ENCODE results near the gene COLEC12. TPM values are rescaled to one million over a fixed set of nuclear protein-coding genes. Genes with fewer than 3 reads are reported as not detected.

Gene COLEC12
- total RNA-seq, 1 donor from 2014 or later, result not detected

DNA sequence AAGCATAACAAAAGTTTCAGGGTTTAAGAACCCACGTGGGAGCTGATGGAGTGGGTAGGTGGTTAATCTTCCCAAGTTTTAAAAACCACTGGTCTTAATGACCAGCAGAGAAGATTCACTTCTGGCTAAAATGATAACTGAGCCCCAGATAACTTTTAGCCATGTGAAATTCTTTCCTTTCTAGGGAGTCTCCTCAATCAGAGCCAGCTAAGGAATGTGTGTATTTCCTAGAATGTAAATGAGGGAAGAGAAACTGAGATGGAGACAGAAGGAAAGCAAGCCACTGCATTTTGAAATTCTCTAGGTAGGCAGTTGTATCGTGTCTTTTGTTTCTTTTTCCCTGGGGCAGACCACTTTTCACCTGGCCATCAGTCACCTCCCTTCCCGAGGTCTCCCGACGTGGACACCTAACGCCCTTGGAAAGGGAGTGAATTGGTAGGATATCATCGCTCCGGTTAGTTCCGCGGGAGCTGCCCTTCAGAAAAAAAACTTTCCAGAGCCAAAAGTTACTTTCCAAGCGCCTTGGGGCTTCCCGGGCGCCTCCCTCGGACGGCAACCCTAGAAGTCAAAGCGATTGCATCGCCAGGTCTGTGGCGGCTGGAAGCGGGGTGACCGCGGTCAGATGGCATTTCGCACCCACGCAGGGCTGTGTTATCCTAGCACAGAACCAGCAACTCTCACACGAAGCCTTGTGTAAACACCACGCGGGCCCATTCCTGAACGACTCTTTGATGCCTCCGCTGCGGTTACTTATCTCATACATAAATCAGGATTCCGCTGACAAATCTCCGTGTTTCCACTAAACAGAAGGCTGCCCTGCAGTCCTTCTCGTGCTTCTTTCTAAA is 1.3 kb downstream of the COLEC12 start:
- Mint-ChIP-seq H3K4me1 (ENCODE audit: low read depth) (no peaks in the 10 kb centered on the region), H3K27me3 (ENCODE audit: insufficient read depth) (peaks cover 31% of the 10 kb centered on the region), H3K4me3 (no peak overlapping the region), H3K36me3 (ENCODE audit: low read depth) (no peaks in the 10 kb centered on the region), H3K27ac (no peak overlapping the region), H3K9me3 (no peaks in the 10 kb centered on the region)
- intact Hi-C loops (cut with micrococcal nuclease), result loop anchor here (10.0 kb wide), 1 partner anchor 116 kb away; no protein-coding TSS in a partner anchor
- no peak for DNase-seq (ENCODE audit: low spot score)

DNA sequence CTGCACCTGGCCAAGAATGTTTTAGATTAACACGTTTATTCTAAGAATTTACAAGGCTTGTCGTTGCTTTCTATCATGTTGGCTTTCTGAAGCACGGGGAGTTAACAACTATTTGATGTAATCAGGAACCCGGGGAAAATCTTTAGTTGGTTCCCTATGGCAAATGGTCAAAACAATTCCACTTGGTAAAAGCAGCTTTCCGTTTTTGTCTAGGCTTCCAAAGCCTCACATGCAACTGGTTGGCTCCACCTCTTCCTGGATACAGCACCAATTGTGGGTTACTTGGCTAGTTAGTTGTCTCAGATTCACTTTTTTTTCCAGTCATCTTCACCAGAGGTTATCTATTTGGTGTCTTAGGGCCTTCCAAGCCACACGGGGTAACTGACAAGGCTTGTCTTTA is 2.8 kb downstream of the COLEC12 start:
- no peak for DNase-seq (ENCODE audit: low spot score)
- Mint-ChIP-seq H3K9me3 (no peaks in the 10 kb centered on the region), H3K27me3 (ENCODE audit: insufficient read depth) (peaks cover 29% of the 10 kb centered on the region), H3K27ac (no peak overlapping the region), H3K4me1 (ENCODE audit: low read depth) (no peaks in the 10 kb centered on the region), H3K36me3 (ENCODE audit: low read depth) (no peaks in the 10 kb centered on the region), H3K4me3 (no peak overlapping the region)
- intact Hi-C loops (cut with micrococcal nuclease), result loop anchor here (10.0 kb wide), 1 partner anchor 117 kb away; no protein-coding TSS in a partner anchor

GRCh38 chr18:495452-495851 is 5.0 kb downstream of the COLEC12 start:
- no peak overlapping the region for H3K4me3 Mint-ChIP-seq
- no peaks in the 10 kb centered on the region for H3K4me1 Mint-ChIP-seq (ENCODE audit: low read depth)
- DNase-seq (ENCODE audit: low spot score), result no peak
- peaks cover 20% of the 10 kb centered on the region for H3K27me3 Mint-ChIP-seq (ENCODE audit: insufficient read depth)
- H3K9me3 Mint-ChIP-seq, result no peaks in the 10 kb centered on the region
- intact Hi-C loops (cut with micrococcal nuclease), result loop anchor here (10.0 kb wide), 1 partner anchor 119 kb away; no protein-coding TSS in a partner anchor
- no peaks in the 10 kb centered on the region for H3K36me3 Mint-ChIP-seq (ENCODE audit: low read depth)
- H3K27ac Mint-ChIP-seq, result no peak overlapping the region

DNA sequence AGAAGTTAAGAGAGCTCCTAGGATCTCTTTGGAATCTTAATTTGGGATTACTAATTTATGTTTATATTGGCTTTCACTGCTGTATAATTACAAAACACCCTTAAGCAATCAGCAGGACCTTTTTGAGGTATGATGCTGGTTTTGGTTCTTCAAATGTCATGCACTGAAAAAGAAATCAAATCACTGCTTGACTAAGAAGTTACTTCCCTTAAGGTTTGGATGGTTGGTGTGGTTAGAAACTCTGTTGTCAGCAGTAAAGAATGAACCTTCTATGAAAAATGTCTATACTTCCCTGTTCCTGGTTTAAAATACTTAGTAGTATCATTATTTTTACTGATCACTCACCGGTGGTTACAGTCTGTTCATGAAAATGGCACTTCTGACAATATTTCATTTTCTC is 5.5 kb downstream of the COLEC12 start:
- peaks cover 20% of the 10 kb centered on the region for H3K27me3 Mint-ChIP-seq (ENCODE audit: insufficient read depth)
- no peak overlapping the region for H3K27ac Mint-ChIP-seq
- H3K9me3 Mint-ChIP-seq, result no peaks in the 10 kb centered on the region
- no peaks in the 10 kb centered on the region for H3K36me3 Mint-ChIP-seq (ENCODE audit: low read depth)
- no peak overlapping the region for H3K4me3 Mint-ChIP-seq
- intact Hi-C loops (cut with micrococcal nuclease), result loop anchor here (10.0 kb wide), 1 partner anchor 120 kb away; no protein-coding TSS in a partner anchor
- DNase-seq (ENCODE audit: low spot score), result no peak
- H3K4me1 Mint-ChIP-seq (ENCODE audit: low read depth), result no peaks in the 10 kb centered on the region

DNA sequence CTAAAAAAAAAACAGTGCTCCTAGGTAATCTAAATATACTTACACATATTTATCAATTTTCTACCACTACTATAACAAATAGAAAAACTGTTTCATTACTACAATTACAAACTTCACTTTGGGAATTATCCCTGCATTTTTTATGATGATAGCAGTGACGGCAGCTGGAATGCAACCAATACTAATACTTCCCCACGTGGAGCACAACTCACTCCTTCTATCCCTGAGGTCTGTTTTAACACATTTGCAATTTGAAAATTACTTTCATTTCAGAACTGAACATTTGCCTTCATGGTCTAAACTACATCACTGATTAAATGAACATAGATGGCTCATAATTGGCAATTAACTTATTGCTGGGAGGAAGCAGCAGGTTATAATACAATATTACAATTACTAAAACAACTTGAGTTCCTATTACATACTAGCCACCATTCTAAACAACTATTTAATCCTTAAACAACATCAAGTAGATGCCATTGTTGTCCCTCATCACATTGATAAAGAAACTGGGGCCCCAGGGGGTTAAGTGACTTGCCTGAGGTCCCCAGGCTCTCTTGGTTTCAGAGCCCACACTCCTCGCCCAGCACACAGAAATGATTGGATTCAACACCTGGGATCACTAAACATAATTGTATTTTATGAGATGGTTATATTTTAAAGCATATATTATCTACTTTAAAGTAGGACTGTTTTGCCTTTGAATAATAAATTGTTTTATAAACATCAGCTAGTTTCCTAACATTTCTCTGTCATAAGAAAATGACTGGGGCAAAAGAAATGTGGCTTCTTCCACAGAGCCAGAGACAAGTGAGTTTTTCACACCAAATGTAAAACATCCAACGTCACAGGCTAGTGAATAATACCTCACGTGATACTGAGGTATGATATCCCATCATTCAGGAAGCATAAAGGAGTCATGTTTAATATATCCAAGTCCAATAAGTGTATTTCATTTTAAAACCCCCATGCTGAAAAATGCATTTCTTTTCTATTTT is 6.2 kb downstream of the COLEC12 start:
- intact Hi-C loops (cut with micrococcal nuclease), result loop anchor here (10.0 kb wide), 1 partner anchor 121 kb away; no protein-coding TSS in a partner anchor
- Mint-ChIP-seq H3K9me3 (no peaks in the 10 kb centered on the region), H3K27ac (no peak overlapping the region), H3K4me3 (no peak overlapping the region), H3K36me3 (ENCODE audit: low read depth) (no peaks in the 10 kb centered on the region), H3K27me3 (ENCODE audit: insufficient read depth) (peaks cover 14% of the 10 kb centered on the region), H3K4me1 (ENCODE audit: low read depth) (no peaks in the 10 kb centered on the region)
- no peak for DNase-seq (ENCODE audit: low spot score)

GRCh38 chr18:492451-492850 is 8.1 kb downstream of the COLEC12 start:
- H3K9me3 Mint-ChIP-seq, result no peaks in the 10 kb centered on the region
- no peaks in the 10 kb centered on the region for H3K36me3 Mint-ChIP-seq (ENCODE audit: low read depth)
- H3K4me3 Mint-ChIP-seq, result no peak overlapping the region
- no peak for DNase-seq (ENCODE audit: low spot score)
- H3K4me1 Mint-ChIP-seq (ENCODE audit: low read depth), result no peaks in the 10 kb centered on the region
- H3K27me3 Mint-ChIP-seq (ENCODE audit: insufficient read depth), result peaks cover 6% of the 10 kb centered on the region
- intact Hi-C loops (cut with micrococcal nuclease), result loop anchor here (10.0 kb wide), 1 partner anchor 122 kb away; no protein-coding TSS in a partner anchor
- no peak overlapping the region for H3K27ac Mint-ChIP-seq

DNA sequence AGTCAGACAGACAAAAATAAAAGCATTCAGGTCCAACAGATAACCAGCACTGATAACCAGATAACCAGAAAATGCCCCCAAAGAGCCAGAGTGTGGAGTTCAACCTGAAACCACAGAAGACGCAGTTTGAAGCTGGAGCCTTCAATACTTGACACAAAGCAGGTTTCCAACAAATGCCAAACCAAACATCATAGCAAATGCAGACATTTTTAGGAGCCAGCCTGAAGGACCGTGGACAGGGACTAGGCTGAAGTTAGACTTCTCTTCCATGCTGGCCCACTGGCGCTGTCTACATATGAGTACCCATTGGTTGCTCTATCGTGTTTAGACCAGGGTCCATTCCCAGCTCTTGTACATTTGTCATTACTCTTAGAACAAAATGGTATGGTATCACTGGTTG is 9.9 kb downstream of the COLEC12 start:
- no peak for DNase-seq (ENCODE audit: low spot score)
- intact Hi-C loops (cut with micrococcal nuclease), result loop anchor here (10.0 kb wide), 1 partner anchor 124 kb away; no protein-coding TSS in a partner anchor
- no peaks in the 10 kb centered on the region for H3K36me3 Mint-ChIP-seq (ENCODE audit: low read depth)
- no peaks in the 10 kb centered on the region for H3K4me1 Mint-ChIP-seq (ENCODE audit: low read depth)
- H3K4me3 Mint-ChIP-seq, result no peak overlapping the region
- H3K9me3 Mint-ChIP-seq, result peaks cover 8% of the 10 kb centered on the region
- H3K27me3 Mint-ChIP-seq (ENCODE audit: insufficient read depth), result peaks cover 8% of the 10 kb centered on the region
- H3K27ac Mint-ChIP-seq, result no peak overlapping the region

GRCh38 chr18:490024-490366 is 10.5 kb downstream of the COLEC12 start:
- intact Hi-C loops (cut with micrococcal nuclease), result loop anchor here (10.0 kb wide), 1 partner anchor 125 kb away; no protein-coding TSS in a partner anchor
- H3K9me3 Mint-ChIP-seq, result peaks cover 8% of the 10 kb centered on the region
- H3K4me1 Mint-ChIP-seq (ENCODE audit: low read depth), result no peaks in the 10 kb centered on the region
- no peak for DNase-seq (ENCODE audit: low spot score)
- H3K4me3 Mint-ChIP-seq, result no peak overlapping the region
- no peak overlapping the region for H3K27ac Mint-ChIP-seq
- no peaks in the 10 kb centered on the region for H3K36me3 Mint-ChIP-seq (ENCODE audit: low read depth)
- peaks cover 5% of the 10 kb centered on the region for H3K27me3 Mint-ChIP-seq (ENCODE audit: insufficient read depth)

- H3K27me3 Mint-ChIP-seq (ENCODE audit: insufficient read depth), result peaks cover 5% of the 10 kb centered on the region
- no peaks in the 10 kb centered on the region for H3K4me1 Mint-ChIP-seq (ENCODE audit: low read depth)
- intact Hi-C loops (cut with micrococcal nuclease), result loop anchor here (10.0 kb wide), 1 partner anchor 125 kb away; no protein-coding TSS in a partner anchor
- peaks cover 8% of the 10 kb centered on the region for H3K9me3 Mint-ChIP-seq
- no peak for DNase-seq (ENCODE audit: low spot score)
- H3K27ac Mint-ChIP-seq, result no peak overlapping the region
- H3K36me3 Mint-ChIP-seq (ENCODE audit: low read depth), result no peaks in the 10 kb centered on the region
- H3K4me3 Mint-ChIP-seq, result no peak overlapping the region
These were observed 11.1 kb downstream of the COLEC12 start for GRCh38 chr18:489244-490023.

DNA sequence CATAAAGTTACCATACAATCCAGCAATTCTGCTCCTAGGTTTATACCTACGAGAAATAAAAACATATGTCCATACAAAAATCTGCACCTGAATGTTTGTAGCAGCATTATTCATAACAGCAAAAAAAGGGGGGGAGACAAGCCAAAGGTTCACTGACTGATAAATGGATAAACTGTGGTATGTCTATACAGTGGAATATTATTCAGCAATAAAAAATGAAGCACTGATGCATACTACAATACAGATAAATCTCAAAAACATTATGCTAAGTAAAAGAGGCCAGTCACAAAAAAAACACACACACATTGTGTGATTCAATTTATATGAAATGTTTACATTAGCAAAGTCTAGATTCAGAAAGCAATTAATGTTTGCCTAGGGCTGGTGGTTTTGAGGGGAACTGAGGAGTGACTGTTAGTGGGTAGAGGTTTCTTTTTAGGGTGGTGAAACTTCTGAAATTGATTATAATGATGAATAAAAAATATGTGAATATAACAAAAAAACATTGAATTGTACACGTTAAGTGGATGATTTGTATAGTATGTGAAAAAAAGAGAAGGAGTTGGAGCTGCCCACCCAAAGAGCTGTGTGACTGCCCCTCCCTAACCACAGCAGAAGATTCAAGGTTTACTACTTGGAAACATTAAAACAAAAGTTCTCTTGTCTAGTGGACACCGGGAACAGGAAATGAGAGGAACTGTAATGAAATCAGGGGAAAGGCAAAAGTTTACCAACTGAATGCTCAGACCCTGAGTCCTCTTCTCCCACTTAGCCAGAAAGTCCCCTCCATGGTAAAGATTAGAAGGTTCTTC is 13.4 kb downstream of the COLEC12 start:
- DNase-seq (ENCODE audit: low spot score), result no peak
- intact Hi-C loops (cut with micrococcal nuclease), result no loop called here
- Mint-ChIP-seq H3K36me3 (ENCODE audit: low read depth) (no peaks in the 10 kb centered on the region), H3K4me1 (ENCODE audit: low read depth) (no peaks in the 10 kb centered on the region), H3K27ac (no peak overlapping the region), H3K27me3 (ENCODE audit: insufficient read depth) (peaks cover 9% of the 10 kb centered on the region), H3K4me3 (no peak overlapping the region), H3K9me3 (peaks cover 8% of the 10 kb centered on the region)

DNA sequence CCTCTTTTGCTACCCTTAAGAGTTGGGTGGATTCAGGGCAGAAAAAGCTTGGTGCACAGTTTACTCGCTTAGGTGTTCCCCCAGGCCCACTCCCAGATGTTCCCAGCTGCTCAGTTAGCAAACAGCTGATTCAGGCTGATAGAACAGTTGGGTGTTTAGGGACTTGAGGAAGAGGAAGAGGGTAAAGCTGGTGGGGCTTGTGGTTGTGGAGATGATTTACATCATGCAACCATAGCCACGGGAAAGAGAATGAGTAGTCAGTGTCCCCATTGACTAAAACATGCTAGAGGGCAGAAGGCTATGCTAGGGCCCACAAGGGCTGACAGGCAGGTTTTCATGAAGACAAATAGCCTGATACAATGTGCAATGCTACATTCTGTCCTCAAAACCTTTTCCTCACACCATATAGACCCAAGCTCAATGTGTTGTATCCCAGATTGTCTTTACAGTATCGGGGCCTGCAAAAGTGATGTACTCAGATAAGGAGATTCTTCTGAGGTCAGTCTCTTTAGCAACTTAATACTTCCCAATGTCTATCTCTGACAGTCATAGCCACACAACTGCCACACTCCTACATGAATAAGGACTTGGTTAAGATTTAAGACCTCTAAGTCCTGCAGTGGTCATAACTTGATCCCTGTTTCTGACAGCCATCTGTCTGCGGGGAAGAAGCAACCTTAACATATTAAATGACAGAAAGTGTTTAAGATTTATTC is 15.6 kb downstream of the COLEC12 start:
- H3K4me3 Mint-ChIP-seq, result no peak overlapping the region
- intact Hi-C loops (cut with micrococcal nuclease), result no loop called here
- H3K9me3 Mint-ChIP-seq, result peaks cover 8% of the 10 kb centered on the region
- H3K4me1 Mint-ChIP-seq (ENCODE audit: low read depth), result no peaks in the 10 kb centered on the region
- H3K27ac Mint-ChIP-seq, result no peak overlapping the region
- peaks cover 9% of the 10 kb centered on the region for H3K27me3 Mint-ChIP-seq (ENCODE audit: insufficient read depth)
- H3K36me3 Mint-ChIP-seq (ENCODE audit: low read depth), result no peaks in the 10 kb centered on the region
- no peak for DNase-seq (ENCODE audit: low spot score)
